WTC11 (cell line): ENCODE measurements around the gene SHTN1. TPM values are rescaled to one million over a fixed set of nuclear protein-coding genes. Genes with fewer than 3 reads are reported as not detected.

ENCODE experiments used
- ATAC-seq: fragments of 200-7000 bp; cut with Tn5 transposase; 2 replicates; pipeline ENCODE4 v1.10.0; 2021; ENCODE audit warnings: mild to moderate bottlenecking, moderate library complexity
- CTCF ChIA-PET: fragments of 300-600 bp; sonication (Branson Sonifier 250); formaldehyde crosslinking; loops from one replicate; lab custom pipeline; 2021; ENCODE audit warnings: antibody characterized with exemption; lab: Charles Lee
- POLR2A ChIA-PET: fragments of 350-600 bp; sonication (Branson Sonifier 250); formaldehyde crosslinking; loops from one replicate; lab custom pipeline; 2021; ENCODE audit warnings: antibody characterized with exemption; lab: Charles Lee
- DNase-seq: peaks from one replicate; pipeline ENCODE4 v3.0.0; 2021; ENCODE audit warnings: low spot score
- H3K27ac Mint-ChIP-seq: 2 replicates; pipeline ENCODE4 v1.8.0; 2021; ENCODE audit warnings: mixed read lengths
- H3K27me3 Mint-ChIP-seq: 2 replicates; pipeline ENCODE4 v1.8.0; 2021; ENCODE audit warnings: low read depth, mild to moderate bottlenecking, moderate library complexity, mixed read lengths
- H3K36me3 Mint-ChIP-seq: 2 replicates; pipeline ENCODE4 v1.8.0; 2021; ENCODE audit warnings: mixed read lengths
- H3K4me1 Mint-ChIP-seq: 2 replicates; pipeline ENCODE4 v1.8.0; 2022; ENCODE audit warnings: mixed read lengths
- H3K4me3 Mint-ChIP-seq: 2 replicates; pipeline ENCODE4 v1.8.0; 2021; ENCODE audit warnings: mild to moderate bottlenecking, moderate library complexity, mixed read lengths
- H3K9me3 Mint-ChIP-seq: 2 replicates; pipeline ENCODE4 v1.8.0; 2021; ENCODE audit warnings: mixed read lengths
- CREB1 ChIP-seq: sonication (generic); formaldehyde crosslinking; IDR thresholded peaks from 2 replicates; pipeline ENCODE4 v1.8.0; 2023; ENCODE audit warnings: mild to moderate bottlenecking, missing genetic modification reagents
- FOXJ3 ChIP-seq: sonication (generic); formaldehyde crosslinking; IDR thresholded peaks from 2 replicates; pipeline ENCODE4 v1.9.0; 2021; ENCODE audit warnings: missing genetic modification reagents, mild to moderate bottlenecking, borderline replicate concordance
- GRHL2 ChIP-seq: fragments of 250-450 bp; sonication (Bioruptor Pico); IDR thresholded peaks from 2 replicates; pipeline ENCODE4 v1.8.0; 2022; ENCODE audit warnings: mild to moderate bottlenecking, moderate library complexity; ENCODE audit not compliant: insufficient replicate concordance, severe bottlenecking
- NR1H2 ChIP-seq: sonication (generic); formaldehyde crosslinking; IDR thresholded peaks from 2 replicates; pipeline ENCODE4 v1.9.0; 2021; ENCODE audit warnings: mild to moderate bottlenecking, moderate library complexity, missing genetic modification reagents
- SMAD3 ChIP-seq: sonication (generic); formaldehyde crosslinking; IDR thresholded peaks from 2 replicates; pipeline ENCODE4 v1.8.0; 2022; ENCODE audit warnings: missing genetic modification reagents, mild to moderate bottlenecking, borderline replicate concordance
- TEAD4 ChIP-seq: sonication (generic); formaldehyde crosslinking; IDR thresholded peaks from 2 replicates; pipeline ENCODE4 v1.8.0; 2022; ENCODE audit warnings: mild to moderate bottlenecking, missing genetic modification reagents
- ZNF232 ChIP-seq: sonication (generic); formaldehyde crosslinking; IDR thresholded peaks from 2 replicates; pipeline ENCODE4 v1.8.0; 2022; ENCODE audit warnings: mild to moderate bottlenecking, missing genetic modification reagents
- ZNF317 ChIP-seq: sonication (generic); formaldehyde crosslinking; IDR thresholded peaks from 2 replicates; pipeline ENCODE4 v1.8.1; 2023; ENCODE audit warnings: low read depth, mild to moderate bottlenecking, moderate library complexity, missing genetic modification reagents, borderline replicate concordance
- ZNF396 ChIP-seq: fragments of 250-450 bp; sonication (Bioruptor Pico); IDR thresholded peaks from 2 replicates; pipeline ENCODE4 v1.8.0; 2021; ENCODE audit warnings: mild to moderate bottlenecking, moderate library complexity, borderline replicate concordance
- ZNF671 ChIP-seq: fragments of 250-450 bp; sonication (Bioruptor Pico); IDR thresholded peaks from 2 replicates; pipeline ENCODE4 v1.8.0; 2021; ENCODE audit warnings: mild to moderate bottlenecking
- total RNA-seq: library from RNA; stranded (reverse); gene quantifications from 3 replicates; pipeline ENCODE4 v1.2.3, GENCODE V29; 2021
- TF ChIP-seq, protein P1 (sequence below): fragments of 250-450 bp; sonication (Bioruptor Pico); IDR thresholded peaks from 2 replicates; pipeline ENCODE4 v1.9.0; 2021; ENCODE audit warnings: moderate library complexity, mild to moderate bottlenecking, inconsistent platforms, borderline replicate concordance
- TF ChIP-seq, protein P2 (sequence below): fragments of 250-450 bp; sonication (Bioruptor Pico); IDR thresholded peaks from 2 replicates; pipeline ENCODE4 v1.8.0; 2021; ENCODE audit warnings: mild to moderate bottlenecking
- TF ChIP-seq, protein P3 (sequence below): sonication (generic); formaldehyde crosslinking; IDR thresholded peaks from 2 replicates; pipeline ENCODE4 v1.8.0; 2022; ENCODE audit warnings: mild to moderate bottlenecking, missing genetic modification reagents
- TF ChIP-seq, protein P4 (sequence below): sonication (generic); formaldehyde crosslinking; IDR thresholded peaks from 2 replicates; pipeline ENCODE4 v1.8.1; 2023; ENCODE audit warnings: mild to moderate bottlenecking, moderate library complexity, missing genetic modification reagents
- TF ChIP-seq, protein P5 (sequence below): sonication (generic); formaldehyde crosslinking; IDR thresholded peaks from 2 replicates; pipeline ENCODE4 v1.8.1; 2022; ENCODE audit warnings: mild to moderate bottlenecking, moderate library complexity, missing genetic modification reagents

SHTN1 gene
- total RNA-seq, 1 experiment from 2014 or later = 11.0 TPM

DNA sequence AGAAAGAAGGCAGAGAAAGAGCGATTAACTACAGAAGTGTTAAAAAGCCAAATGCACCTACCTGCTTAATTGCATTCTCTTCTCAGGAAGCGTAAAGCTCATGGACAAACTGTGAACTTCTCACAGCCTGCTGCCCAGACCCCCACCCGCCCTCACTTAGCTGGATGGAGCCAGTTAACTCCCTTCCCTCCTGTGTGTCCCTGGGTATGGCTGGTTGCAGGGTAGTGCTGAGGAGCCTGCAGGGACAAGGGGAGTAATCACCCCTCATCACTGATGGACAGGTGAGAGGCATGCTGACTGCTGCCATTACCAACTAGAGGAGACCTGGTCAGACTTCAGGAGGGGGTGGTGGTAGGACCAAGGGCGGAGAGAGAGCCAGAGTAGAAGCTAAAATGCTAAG is 118.2 kb downstream of the SHTN1 start (continued):
- TF ChIP-seq, protein P1, sequence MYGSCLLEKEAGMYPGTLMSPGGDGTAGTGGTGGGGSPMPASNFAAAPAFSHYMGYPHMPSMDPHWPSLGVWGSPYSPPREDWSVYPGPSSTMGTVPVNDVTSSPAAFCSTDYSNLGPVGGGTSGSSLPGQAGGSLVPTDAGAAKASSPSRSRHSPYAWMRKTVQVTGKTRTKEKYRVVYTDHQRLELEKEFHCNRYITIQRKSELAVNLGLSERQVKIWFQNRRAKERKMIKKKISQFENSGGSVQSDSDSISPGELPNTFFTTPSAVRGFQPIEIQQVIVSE (CRISPR knock-in tag) = no peak
- TF ChIP-seq, protein P2, sequence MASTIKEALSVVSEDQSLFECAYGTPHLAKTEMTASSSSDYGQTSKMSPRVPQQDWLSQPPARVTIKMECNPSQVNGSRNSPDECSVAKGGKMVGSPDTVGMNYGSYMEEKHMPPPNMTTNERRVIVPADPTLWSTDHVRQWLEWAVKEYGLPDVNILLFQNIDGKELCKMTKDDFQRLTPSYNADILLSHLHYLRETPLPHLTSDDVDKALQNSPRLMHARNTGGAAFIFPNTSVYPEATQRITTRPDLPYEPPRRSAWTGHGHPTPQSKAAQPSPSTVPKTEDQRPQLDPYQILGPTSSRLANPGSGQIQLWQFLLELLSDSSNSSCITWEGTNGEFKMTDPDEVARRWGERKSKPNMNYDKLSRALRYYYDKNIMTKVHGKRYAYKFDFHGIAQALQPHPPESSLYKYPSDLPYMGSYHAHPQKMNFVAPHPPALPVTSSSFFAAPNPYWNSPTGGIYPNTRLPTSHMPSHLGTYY (CRISPR knock-in tag) = no peak
- TF ChIP-seq ZNF317 (CRISPR knock-in tag) (no peak), GRHL2 (CRISPR knock-in tag) (no peak), ZNF396 (no peak)
- TF ChIP-seq, protein P3, sequence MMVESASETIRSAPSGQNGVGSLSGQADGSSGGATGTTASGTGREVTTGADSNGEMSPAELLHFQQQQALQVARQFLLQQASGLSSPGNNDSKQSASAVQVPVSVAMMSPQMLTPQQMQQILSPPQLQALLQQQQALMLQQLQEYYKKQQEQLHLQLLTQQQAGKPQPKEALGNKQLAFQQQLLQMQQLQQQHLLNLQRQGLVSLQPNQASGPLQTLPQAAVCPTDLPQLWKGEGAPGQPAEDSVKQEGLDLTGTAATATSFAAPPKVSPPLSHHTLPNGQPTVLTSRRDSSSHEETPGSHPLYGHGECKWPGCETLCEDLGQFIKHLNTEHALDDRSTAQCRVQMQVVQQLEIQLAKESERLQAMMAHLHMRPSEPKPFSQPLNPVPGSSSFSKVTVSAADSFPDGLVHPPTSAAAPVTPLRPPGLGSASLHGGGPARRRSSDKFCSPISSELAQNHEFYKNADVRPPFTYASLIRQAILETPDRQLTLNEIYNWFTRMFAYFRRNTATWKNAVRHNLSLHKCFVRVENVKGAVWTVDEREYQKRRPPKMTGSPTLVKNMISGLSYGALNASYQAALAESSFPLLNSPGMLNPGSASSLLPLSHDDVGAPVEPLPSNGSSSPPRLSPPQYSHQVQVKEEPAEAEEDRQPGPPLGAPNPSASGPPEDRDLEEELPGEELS (CRISPR knock-in tag) = no peak

DNA sequence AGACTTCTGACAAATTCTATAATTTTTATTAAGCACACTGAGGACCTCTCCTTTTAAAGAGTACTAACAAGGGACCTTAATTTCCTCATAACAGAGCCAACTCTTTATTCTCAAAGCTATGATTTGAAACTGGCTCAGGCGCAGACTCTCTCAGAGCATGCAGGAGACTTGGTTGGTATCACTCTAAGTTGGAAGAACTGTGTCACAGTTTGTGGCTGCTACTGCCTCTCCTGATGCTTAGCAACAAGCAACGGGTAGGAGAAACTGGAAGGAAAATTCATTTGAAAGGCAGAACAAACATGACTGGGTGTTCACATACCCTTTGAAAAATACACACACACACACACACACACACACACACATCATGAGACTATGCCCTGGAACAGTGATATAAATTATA is 122.3 kb downstream of the SHTN1 start:
- H3K36me3 Mint-ChIP-seq = no peaks in the 10 kb centered on the region
- ChIA-PET CTCF (interaction anchor here (0.7 kb wide), 1 partner anchor 551 kb away, joined by 3 read pairs; no protein-coding TSS in a partner anchor), POLR2A (no interaction called here)
- TF ChIP-seq ZNF232 (CRISPR knock-in tag) = no peak
- TF ChIP-seq NR1H2 (CRISPR knock-in tag) = no peak
- TF ChIP-seq CREB1 (CRISPR knock-in tag) = no peak
- TF ChIP-seq FOXJ3 (CRISPR knock-in tag) = no peak
- no peak for TF ChIP-seq SMAD3
- TF ChIP-seq, protein P4, sequence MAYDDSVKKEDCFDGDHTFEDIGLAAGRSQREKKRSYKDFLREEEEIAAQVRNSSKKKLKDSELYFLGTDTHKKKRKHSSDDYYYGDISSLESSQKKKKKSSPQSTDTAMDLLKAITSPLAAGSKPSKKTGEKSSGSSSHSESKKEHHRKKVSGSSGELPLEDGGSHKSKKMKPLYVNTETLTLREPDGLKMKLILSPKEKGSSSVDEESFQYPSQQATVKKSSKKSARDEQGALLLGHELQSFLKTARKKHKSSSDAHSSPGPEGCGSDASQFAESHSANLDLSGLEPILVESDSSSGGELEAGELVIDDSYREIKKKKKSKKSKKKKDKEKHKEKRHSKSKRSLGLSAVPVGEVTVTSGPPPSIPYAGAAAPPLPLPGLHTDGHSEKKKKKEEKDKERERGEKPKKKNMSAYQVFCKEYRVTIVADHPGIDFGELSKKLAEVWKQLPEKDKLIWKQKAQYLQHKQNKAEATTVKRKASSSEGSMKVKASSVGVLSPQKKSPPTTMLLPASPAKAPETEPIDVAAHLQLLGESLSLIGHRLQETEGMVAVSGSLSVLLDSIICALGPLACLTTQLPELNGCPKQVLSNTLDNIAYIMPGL (CRISPR knock-in tag) = no peak
- TF ChIP-seq TEAD4 (CRISPR knock-in tag) = no peak
- no peak for TF ChIP-seq ZNF671
- DNase-seq (no peak), ATAC-seq (no peak)
- H3K4me3 Mint-ChIP-seq = no peak overlapping the region
- H3K27ac Mint-ChIP-seq = no peak overlapping the region
- no peaks in the 10 kb centered on the region for H3K9me3 Mint-ChIP-seq
- no peaks in the 10 kb centered on the region for H3K27me3 Mint-ChIP-seq
- H3K4me1 Mint-ChIP-seq = peaks cover 33% of the 10 kb centered on the region

DNA sequence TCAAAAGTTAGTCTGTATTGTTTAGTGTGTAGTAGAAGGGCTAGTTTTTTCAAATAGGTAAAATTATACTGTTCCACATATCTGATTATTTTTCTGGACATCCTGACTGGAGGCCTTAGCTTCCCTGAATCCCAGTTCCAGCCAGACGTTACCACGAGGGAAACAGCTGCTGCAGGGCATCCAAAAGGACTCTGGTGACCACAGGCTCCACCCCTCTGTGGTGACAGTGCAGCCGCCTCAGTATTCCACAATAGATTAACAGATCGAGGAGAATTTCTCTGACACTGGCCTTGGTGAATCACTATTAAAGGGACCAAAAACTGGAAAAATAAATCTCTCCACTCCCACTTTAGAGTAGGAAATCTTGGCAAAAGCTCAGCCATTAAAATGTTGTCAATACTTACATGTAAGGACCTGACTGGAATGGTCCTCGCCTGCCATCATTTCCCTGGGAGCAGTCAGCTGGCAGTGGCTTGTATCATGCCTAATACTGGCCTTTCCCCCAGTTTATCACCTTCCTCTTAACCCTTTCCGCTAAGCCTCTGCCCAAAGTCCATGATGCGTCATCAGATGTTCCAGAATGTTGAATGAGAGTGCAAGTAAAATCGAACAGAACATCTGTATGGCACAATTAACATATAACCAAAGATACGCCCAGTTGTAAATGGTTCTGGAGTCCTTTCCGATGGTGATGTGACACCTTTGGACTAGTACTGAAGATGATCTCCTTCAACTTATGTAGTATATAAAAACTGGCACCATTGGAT is 124.1 kb downstream of the SHTN1 start:
- no peak for TF ChIP-seq FOXJ3 (CRISPR knock-in tag)
- TF ChIP-seq TEAD4 (CRISPR knock-in tag) = no peak
- TF ChIP-seq, protein P5, sequence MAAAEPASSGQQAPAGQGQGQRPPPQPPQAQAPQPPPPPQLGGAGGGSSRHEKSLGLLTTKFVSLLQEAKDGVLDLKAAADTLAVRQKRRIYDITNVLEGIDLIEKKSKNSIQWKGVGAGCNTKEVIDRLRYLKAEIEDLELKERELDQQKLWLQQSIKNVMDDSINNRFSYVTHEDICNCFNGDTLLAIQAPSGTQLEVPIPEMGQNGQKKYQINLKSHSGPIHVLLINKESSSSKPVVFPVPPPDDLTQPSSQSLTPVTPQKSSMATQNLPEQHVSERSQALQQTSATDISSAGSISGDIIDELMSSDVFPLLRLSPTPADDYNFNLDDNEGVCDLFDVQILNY (CRISPR knock-in tag) = no peak
- ATAC-seq = peak; percentile 49
- no peak overlapping the region for H3K27ac Mint-ChIP-seq
- DNase-seq = no peak
- H3K36me3 Mint-ChIP-seq = no peaks in the 10 kb centered on the region
- H3K4me3 Mint-ChIP-seq = no peak overlapping the region
- no peaks in the 10 kb centered on the region for H3K9me3 Mint-ChIP-seq
- peaks cover 19% of the 10 kb centered on the region for H3K4me1 Mint-ChIP-seq
- ChIA-PET CTCF (interaction anchor here (1.3 kb wide), 1 partner anchor 72 kb away, joined by 3 read pairs; no protein-coding TSS in a partner anchor), POLR2A (no interaction called here)
- no peaks in the 10 kb centered on the region for H3K27me3 Mint-ChIP-seq
